COLO668 (cell line): ENCODE results near the gene PATE4.
"Not testable (repeated sequence)": the region's sequence is repeated elsewhere in the genome, so short reads cannot be mapped to it uniquely, and the experiment has no call there.

Experiments
- DNase-seq: peaks from one replicate; lab custom pipeline; 2025; ENCODE audit not compliant: unreplicated experiment; lab: John Stamatoyannopoulos, UW

PATE4 gene, protein sequence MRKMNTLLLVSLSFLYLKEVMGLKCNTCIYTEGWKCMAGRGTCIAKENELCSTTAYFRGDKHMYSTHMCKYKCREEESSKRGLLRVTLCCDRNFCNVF

DNA sequence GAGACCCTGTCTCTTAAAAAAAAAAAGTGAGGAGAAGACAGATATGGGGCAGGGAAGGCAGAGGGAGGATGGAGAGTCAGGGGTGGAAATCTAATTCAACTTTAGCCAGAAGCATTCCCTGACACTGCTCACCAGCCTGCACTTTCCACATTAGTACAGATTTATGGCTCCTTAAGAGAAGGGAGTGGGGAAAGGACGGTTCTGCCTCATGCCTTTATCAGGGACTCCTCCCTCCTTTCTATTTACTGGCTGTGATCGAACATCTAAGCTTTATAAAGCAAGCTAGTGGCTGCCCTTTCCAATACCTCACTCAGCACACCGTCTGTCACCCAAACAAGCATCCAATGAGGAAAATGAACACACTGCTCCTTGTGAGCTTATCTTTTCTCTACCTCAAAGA, at the start of gene PATE4:
TSS of gene PATE4 (plus strand) at position 301 of the 400 bp plus-strand sequence. CDS start at position 345, 44 bp downstream.
- DNase-seq: no peak

- no peak for DNase-seq
These were observed 48.4 kb upstream of the PATE4 start for GRCh38 chr11:125784678-125785077.

- no peak for DNase-seq
These were observed 45.3 kb upstream of the PATE4 start, which contains the start of gene PATE3 for GRCh38 chr11:125787827-125788226. Gene PATE3 (plus strand): TSS chr11:125788127. CDS start chr11:125788152, 25 bp downstream.

- no peak for DNase-seq
These were observed 42.3 kb upstream of the PATE4 start for GRCh38 chr11:125790825-125791224.

DNA sequence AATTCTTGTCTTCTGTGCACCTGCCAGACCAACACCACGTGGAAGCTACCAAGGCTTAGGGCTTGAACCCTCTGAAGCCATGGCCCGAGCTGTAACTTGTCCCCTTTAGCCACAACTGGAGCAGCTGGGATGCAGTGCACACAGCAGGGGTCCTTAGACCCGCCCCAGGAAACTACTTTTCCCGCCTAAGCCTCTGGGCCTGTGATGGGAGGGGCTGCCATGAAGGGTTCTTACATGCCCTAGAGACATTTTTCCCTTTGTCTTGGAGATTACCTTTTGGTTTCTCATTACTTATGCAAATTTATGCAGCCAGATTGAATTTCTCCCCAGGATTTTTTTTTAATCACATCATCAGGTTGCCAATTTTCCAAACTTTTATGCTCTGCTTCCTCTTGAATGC, 35.5 kb upstream of the PATE4 start:
- no peak for DNase-seq

DNA sequence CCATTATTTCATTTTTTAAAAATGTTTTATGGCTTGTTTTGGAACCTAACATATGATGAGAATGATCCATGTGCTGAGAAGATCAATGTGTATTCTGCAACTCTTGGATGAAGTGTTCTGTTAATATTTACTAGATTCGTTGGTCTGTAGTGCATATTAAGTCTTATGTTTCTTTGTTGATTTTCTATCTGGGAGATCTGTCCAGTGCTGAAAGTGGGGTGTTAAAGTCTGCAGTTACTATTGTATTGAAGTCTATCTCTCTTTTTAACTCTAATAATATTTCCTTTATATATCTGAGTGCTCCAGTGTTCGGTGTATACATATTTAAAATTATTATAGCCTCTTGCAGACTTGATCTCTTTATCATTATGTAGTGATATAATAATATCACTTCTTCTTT, 33.3 kb upstream of the PATE4 start:
- DNase-seq: no peak

- DNase-seq: no peak
These were observed 30.7 kb upstream of the PATE4 start for GRCh38 chr11:125802387-125802786.

- DNase-seq: no peak
These were observed 25.2 kb upstream of the PATE4 start for GRCh38 chr11:125807909-125808308.

DNA sequence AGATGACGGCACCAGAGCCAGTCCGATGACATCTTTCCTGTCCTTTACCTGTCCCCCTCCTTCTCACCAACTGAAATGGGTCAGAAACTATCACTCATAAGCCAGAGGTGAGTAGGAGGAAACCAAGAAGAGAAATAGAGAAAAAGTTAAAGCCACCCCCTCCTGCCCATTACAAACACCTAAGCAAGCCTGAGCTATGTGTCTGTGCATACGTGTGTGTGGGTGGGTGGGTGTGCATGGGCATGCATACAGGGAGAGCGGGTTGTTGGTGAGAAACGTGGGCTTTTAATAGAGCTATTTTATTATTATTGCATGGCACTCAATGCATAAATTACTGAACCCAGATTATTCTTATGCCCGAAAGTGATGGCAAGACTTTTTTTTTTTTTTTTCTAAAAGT, 2.6 kb downstream of the PATE4 start:
- DNase-seq: no peak

- DNase-seq: no peak
These were observed 9.3 kb downstream of the PATE4 start for GRCh38 chr11:125842321-125842948.

DNA sequence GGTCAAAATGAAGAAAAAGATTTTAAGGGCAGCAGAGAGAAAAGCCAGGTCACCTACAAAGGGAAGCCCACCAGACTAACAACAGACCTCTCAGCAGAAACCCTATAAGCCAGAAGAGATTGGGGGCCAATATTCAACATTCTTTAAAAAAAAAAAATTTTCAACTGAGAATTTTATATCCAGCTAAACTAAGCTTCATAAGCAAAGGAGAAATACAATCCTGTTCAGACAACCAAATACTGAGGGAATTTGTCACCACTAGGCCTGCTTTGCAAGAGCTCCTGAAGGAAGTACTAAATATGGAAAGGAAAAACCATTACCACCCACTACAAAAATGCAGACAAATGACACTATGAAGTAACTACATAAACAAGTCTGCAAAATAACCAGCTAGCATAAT, 13.1 kb downstream of the PATE4 start:
- DNase-seq: no peak

DNA sequence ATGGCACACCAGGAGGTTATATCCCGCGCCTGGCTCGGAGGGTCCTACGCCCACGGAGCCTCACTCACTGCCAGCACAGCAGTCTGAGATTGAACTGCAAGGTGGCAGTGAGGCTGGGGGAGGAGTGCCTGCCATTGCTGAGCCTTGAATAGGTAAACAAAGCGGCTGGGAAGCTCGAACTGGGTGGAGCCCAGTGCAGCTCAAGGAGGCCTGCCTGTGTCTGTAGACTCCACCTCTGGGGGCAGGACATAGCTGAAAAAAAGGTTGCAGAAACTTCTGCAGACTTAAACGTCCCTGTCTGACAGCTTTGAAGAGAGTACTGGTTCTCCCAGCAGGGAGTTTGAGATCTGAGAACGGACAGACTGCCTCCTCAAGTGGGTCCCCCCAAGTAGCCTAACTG, 24.6 kb downstream of the PATE4 start:
- not testable (repeated sequence) for DNase-seq

DNA sequence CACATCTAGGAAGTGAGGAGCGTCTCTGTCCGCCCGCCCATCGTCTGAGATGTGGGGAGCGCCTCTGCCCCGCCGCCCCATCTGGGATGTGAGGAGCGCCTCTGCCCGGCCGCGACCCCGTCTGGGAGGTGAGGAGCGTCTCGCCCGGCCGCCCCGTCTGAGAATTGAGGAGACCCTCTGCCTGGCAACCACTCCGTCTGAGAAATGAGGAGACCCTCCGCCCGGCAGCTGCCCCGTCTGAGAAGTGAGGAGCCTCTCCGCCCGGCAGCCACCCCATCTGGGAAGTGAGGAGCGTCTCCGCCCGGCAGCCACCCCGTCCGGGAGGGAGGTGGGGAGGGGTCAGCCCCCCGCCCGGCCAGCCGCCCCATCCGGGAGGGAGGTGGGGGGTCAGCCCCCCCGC, 29.7 kb downstream of the PATE4 start:
- not testable (repeated sequence) for DNase-seq

GRCh38 chr11:125865354-125865753, 32.2 kb downstream of the PATE4 start:
- DNase-seq: not testable (repeated sequence)

DNA sequence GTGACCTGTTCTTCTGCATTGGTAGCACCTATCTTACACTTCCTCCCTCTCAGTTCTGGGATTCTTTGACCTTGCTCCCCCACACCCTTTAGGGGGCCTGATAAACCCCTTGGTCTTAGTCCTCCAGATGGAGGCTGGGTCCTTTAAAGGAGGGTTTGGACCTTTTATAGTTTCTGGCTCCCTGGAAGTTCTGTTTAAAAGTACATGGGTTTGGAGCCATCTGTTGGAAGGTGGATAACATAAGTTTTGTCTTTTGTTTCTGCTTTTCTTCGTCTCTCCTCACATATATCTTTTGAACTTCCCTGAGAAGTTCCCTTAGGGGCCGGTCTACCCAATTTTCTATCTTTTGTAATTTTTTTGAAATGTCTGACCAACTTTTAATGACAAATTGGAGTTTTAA, 36.4 kb downstream of the PATE4 start:
- no peak for DNase-seq

GRCh38 chr11:125871391-125872137, 38.4 kb downstream of the PATE4 start:
- DNase-seq: peak; percentile 42

- no peak for DNase-seq
These were observed 39.0 kb downstream of the PATE4 start for GRCh38 chr11:125872138-125872491.

- no peak for DNase-seq
These were observed 40.9 kb downstream of the PATE4 start for GRCh38 chr11:125873881-125874555.

DNA sequence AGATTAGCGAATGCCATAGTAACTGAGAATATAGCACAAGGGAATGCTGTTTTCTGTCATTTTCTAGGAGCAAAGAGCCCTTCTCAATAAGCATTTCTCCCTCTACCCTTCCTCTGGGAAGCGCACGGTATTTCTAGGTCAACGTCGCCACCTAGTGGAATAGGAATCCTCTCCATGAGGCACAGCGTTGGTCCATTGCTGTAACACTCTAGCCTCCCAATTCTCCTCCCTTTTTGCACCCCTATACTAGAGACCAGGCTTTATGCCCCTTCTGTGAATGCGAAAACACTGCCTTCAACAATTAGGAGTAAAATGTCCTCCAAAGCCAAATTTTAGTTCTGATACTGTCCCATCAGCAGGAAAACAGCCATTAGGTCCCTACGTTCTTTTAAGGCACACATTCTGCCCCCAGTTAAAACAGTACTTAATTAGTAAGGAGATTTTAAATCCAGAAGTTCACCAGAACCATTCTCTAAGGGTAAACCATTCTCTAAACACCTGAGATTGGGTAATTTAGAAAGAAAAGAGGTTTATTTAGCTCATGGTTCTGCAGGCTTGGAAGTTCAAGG, 41.5 kb downstream of the PATE4 start:
- peak; percentile 61 for DNase-seq

- DNase-seq: no peak
These were observed 48.2 kb downstream of the PATE4 start for GRCh38 chr11:125881291-125881690.

DNA sequence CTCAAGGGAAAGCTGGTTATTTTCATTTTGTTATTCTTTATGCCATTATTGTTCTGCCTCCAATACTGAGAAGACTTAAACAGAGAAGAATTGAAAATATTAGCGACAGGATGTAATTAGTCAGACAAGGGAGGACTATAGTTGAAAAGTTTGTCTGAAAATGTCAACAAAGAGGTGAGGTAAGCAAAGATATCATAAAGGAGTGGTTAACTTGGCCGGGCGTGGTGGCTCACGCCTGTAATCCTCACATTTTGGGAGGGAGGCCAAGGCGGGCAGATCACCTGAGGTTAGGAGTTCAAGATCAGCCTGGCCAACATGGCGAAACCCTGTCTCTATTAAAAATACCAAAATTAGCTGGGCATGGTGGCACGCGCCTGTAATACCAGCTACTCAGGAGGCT, 50.3 kb downstream of the PATE4 start:
- no peak for DNase-seq

DNA sequence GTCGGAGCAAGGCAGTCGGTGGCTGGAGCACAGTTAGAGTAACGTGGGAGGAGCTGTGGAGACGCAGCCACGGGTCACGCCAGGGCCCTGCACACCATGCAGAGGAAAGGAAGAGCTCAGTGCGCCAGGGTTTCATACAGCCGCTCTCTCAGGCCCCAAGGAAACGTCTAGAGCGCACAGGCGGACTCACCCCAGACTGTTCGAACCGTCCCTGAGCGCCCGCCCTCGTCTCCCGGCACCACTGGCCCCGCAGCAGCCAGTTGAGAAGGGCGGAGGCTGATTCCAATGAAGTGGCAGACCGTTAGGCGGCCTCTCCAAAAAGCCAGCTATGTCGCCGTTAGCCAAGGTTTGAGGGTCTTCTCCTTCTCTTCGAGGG, 53.9 kb downstream of the PATE4 start:
- no peak for DNase-seq
